GM23248 (cell line): ENCODE results near the gene BMP3.

Experiments used
- EZH2 ChIP-seq: fragments of 200-600 bp; sonication (generic); IDR thresholded peaks from 2 replicates; pipeline ENCODE4 v1.6.1; 2018; ENCODE audit warnings: antibody characterized with exemption, mild to moderate bottlenecking; ENCODE audit not compliant: insufficient read depth, poor library complexity, severe bottlenecking
- EZH2phosphoT487 ChIP-seq: fragments of 200-600 bp; sonication (generic); IDR thresholded peaks from 2 replicates; pipeline ENCODE4 v1.6.1; 2018; ENCODE audit warnings: antibody characterized with exemption, moderate library complexity, mild to moderate bottlenecking, low read depth; ENCODE audit not compliant: insufficient read depth

DNA sequence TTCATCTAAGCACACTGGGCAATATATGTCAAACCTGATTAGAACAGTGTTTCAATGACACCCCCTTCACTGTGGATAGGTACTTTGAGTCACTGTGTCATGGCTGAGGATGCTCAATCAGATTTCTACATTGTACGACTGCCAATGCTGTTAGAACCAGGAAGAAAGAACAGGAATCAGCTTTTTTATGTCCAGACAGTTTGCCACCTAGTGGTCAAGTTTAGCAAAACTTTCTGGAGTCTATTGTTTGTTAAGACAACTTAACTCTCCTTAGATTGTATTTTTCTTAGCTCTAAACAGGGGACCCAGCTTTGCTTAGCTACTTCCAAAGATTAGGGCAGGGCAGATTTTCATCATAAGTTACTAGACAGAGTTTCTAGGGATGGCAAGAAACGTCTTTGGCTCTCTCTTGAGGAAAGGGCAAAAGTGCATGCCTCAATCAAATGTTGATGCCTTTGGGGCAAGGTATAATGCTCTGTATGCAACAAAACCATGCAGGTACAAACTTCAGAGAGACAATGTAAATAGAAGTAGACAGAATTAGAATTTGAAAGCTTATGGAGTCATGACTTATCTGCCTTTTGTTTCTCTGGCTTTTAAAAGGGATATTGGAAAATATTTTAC lies 40.5 kb upstream of the BMP3 start:
- TF ChIP-seq EZH2phosphoT487: no peak
- TF ChIP-seq EZH2: no peak
